DOHH2 (cell line): ENCODE measurements around the gene BTG2.

Source experiments
- H3F3A ChIP-seq: fragments of 200-600 bp; sonication (generic), shearing (Covaris generic); 2 replicates; pipeline ENCODE4 v1.6.0; 2016; ENCODE audit warnings: antibody characterized with exemption, mild to moderate bottlenecking; ENCODE audit not compliant: control insufficient read depth, insufficient read depth
- H3K27ac ChIP-seq: fragments of 200-600 bp; sonication (generic); 2 replicates; pipeline ENCODE4 v1.5.1; 2014; ENCODE audit warnings: low read depth, mild to moderate bottlenecking, low read length, moderate library complexity
- H3K27me3 ChIP-seq: fragments of 200-600 bp; sonication (generic); 2 replicates; pipeline ENCODE4 v1.6.1; 2014; ENCODE audit warnings: mild to moderate bottlenecking, low read length, mixed read lengths; ENCODE audit not compliant: control insufficient read depth
- H3K36me3 ChIP-seq: fragments of 200-600 bp; sonication (generic); 2 replicates; pipeline ENCODE4 v1.6.1; 2014; ENCODE audit warnings: mild to moderate bottlenecking, low read length, moderate library complexity, mixed read lengths; ENCODE audit not compliant: control insufficient read depth
- H3K4me1 ChIP-seq: fragments of 200-600 bp; sonication (generic); 2 replicates; pipeline ENCODE4 v1.6.1; 2014; ENCODE audit warnings: mild to moderate bottlenecking, low read length, mixed read lengths; ENCODE audit not compliant: control insufficient read depth
- H3K4me2 ChIP-seq: fragments of 200-600 bp; sonication (generic); 2 replicates; pipeline ENCODE4 v1.6.0; 2014; ENCODE audit warnings: mild to moderate bottlenecking, low read length, moderate library complexity
- H3K4me3 ChIP-seq: fragments of 200-600 bp; sonication (generic); 2 replicates; pipeline ENCODE4 v1.5.1; 2014; ENCODE audit warnings: mild to moderate bottlenecking, low read length, mixed read lengths
- H3K79me2 ChIP-seq: fragments of 200-600 bp; sonication (generic); 2 replicates; pipeline ENCODE4 v1.6.1; 2014; ENCODE audit warnings: mild to moderate bottlenecking, low read length, mixed read lengths; ENCODE audit not compliant: control insufficient read depth
- H3K9me2 ChIP-seq: fragments of 200-600 bp; sonication (generic); replicated peaks from 2 replicates; pipeline ENCODE4 v1.6.1; 2014; ENCODE audit warnings: mild to moderate bottlenecking, low read length, mixed read lengths; ENCODE audit not compliant: control insufficient read depth
- H3K9me3 ChIP-seq: fragments of 200-600 bp; sonication (generic); 2 replicates; pipeline ENCODE4 v1.6.1; 2014; ENCODE audit warnings: antibody characterized with exemption, low read length, mixed read lengths; ENCODE audit not compliant: control insufficient read depth, insufficient read depth
- H4K20me1 ChIP-seq: fragments of 200-600 bp; sonication (generic); 2 replicates; pipeline ENCODE4 v1.6.0; 2014; ENCODE audit warnings: low read depth, mild to moderate bottlenecking, antibody characterized with exemption, low read length, moderate library complexity; ENCODE audit not compliant: control insufficient read depth, insufficient read depth
- CTCF ChIP-seq: fragments of 200-600 bp; sonication (generic); IDR thresholded peaks from one replicate; pipeline ENCODE4 v1.5.1; 2014; ENCODE audit warnings: antibody characterized with exemption, mild to moderate bottlenecking, low read depth, low read length; ENCODE audit not compliant: poor library complexity, severe bottlenecking
- EZH2phosphoT487 ChIP-seq: fragments of 200-600 bp; sonication (generic); IDR thresholded peaks from 2 replicates; pipeline ENCODE4 v1.6.1; 2017; ENCODE audit warnings: borderline replicate concordance, mild to moderate bottlenecking, antibody characterized with exemption, low read length, moderate library complexity, mixed read lengths

Gene BTG2

GRCh38 chr1:203323587-203323986 lies 18.3 kb downstream of the BTG2 start:
- peak overlapping the region; percentile 99 for H3K4me2 ChIP-seq
- H3K9me2 ChIP-seq = no peaks in the 10 kb centered on the region
- H3K4me1 ChIP-seq = peaks cover 96% of the 10 kb centered on the region

GRCh38 chr1:203324105-203325025 lies 19.0 kb downstream of the BTG2 start:
- H4K20me1 ChIP-seq = no peaks in the 10 kb centered on the region
- TF ChIP-seq CTCF (no peak), EZH2phosphoT487 (no peak)
- no peaks in the 10 kb centered on the region for H3K9me2 ChIP-seq
- peaks cover 92% of the 10 kb centered on the region for H3K4me1 ChIP-seq
- peaks cover 6% of the 10 kb centered on the region; the same call in 1 of the 2 replicates for H3K36me3 ChIP-seq
- H3K4me3 ChIP-seq = peak overlapping the region; percentile 83
- peak overlapping the region; percentile 100 for H3K27ac ChIP-seq
- peak overlapping the region; percentile 99 for H3K4me2 ChIP-seq
- H3K79me2 ChIP-seq = peaks cover 22% of the 10 kb centered on the region
- peaks cover 59% of the 10 kb centered on the region for H3F3A ChIP-seq
- no peaks in the 10 kb centered on the region for H3K27me3 ChIP-seq
- no peaks in the 10 kb centered on the region for H3K9me3 ChIP-seq

More at GRCh38 chr1:203323587-203323986, 18.3 kb downstream of the BTG2 start:
- no peaks in the 10 kb centered on the region for H3K27me3 ChIP-seq
- no peaks in the 10 kb centered on the region for H3K9me3 ChIP-seq
- peaks cover 6% of the 10 kb centered on the region; the same call in 1 of the 2 replicates for H3K36me3 ChIP-seq
- H3K27ac ChIP-seq = peak overlapping the region; percentile 100
- H4K20me1 ChIP-seq = no peaks in the 10 kb centered on the region
- TF ChIP-seq CTCF = no peak
- no peak for TF ChIP-seq EZH2phosphoT487
- H3K4me3 ChIP-seq = peak overlapping the region; percentile 83
- peaks cover 57% of the 10 kb centered on the region for H3F3A ChIP-seq
- peaks cover 26% of the 10 kb centered on the region for H3K79me2 ChIP-seq

GRCh38 chr1:203325026-203325417 lies 19.7 kb downstream of the BTG2 start:
- Histone ChIP-seq H3K4me2 (peak overlapping the region; percentile 99), H3K4me3 (peak overlapping the region; percentile 83), H3K36me3 (peaks cover 6% of the 10 kb centered on the region; the same call in 1 of the 2 replicates), H3K9me2 (no peaks in the 10 kb centered on the region), H4K20me1 (no peaks in the 10 kb centered on the region), H3K4me1 (peaks cover 86% of the 10 kb centered on the region), H3F3A (peaks cover 59% of the 10 kb centered on the region), H3K27me3 (no peaks in the 10 kb centered on the region), H3K27ac (peak overlapping the region; percentile 100), H3K79me2 (peaks cover 17% of the 10 kb centered on the region), H3K9me3 (no peaks in the 10 kb centered on the region)
- TF ChIP-seq EZH2phosphoT487 (no peak), CTCF (no peak)
